Loucy (cell line): ENCODE data around the gene NKAIN2.

Source experiments
- EZH2phosphoT487 ChIP-seq: fragments of 200-600 bp; IDR thresholded peaks from 2 replicates; pipeline ENCODE4 v1.6.1; 2018; ENCODE audit warnings: antibody characterized with exemption, mild to moderate bottlenecking, moderate library complexity, borderline replicate concordance
- TF ChIP-seq, protein P1 (sequence below): fragments of 200-600 bp; sonication (generic); conservative IDR thresholded peaks from 2 replicates; pipeline ENCODE4 v1.5.1; 2014; ENCODE audit warnings: mild to moderate bottlenecking, antibody characterized with exemption, low read length

DNA sequence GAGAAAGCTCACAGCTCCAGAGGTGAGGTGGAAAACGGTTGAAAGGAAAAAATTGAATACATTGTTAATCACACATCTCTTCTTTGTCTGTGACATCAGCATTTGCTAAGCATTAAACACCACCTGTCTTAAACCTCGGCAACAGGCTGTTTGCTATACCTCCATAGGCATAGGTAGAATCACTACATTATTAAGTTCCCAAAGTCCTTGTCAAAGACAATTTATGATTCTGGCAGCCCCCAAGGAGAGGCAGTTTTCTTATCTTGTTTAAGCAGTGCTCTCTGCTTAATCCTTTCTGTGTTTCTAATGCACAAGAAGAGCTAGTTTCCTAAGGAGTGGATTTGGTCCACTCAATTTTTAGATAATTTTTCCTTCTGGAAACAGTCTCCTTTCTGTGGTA lies 249.7 kb downstream of the NKAIN2 start:
- TF ChIP-seq, protein P1, sequence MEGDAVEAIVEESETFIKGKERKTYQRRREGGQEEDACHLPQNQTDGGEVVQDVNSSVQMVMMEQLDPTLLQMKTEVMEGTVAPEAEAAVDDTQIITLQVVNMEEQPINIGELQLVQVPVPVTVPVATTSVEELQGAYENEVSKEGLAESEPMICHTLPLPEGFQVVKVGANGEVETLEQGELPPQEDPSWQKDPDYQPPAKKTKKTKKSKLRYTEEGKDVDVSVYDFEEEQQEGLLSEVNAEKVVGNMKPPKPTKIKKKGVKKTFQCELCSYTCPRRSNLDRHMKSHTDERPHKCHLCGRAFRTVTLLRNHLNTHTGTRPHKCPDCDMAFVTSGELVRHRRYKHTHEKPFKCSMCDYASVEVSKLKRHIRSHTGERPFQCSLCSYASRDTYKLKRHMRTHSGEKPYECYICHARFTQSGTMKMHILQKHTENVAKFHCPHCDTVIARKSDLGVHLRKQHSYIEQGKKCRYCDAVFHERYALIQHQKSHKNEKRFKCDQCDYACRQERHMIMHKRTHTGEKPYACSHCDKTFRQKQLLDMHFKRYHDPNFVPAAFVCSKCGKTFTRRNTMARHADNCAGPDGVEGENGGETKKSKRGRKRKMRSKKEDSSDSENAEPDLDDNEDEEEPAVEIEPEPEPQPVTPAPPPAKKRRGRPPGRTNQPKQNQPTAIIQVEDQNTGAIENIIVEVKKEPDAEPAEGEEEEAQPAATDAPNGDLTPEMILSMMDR, result no peak
- no peak for TF ChIP-seq EZH2phosphoT487
